GM21737 (cell line): Measurements from ENCODE around the gene NTN5.
"Not testable (repeated sequence)": the region's sequence is repeated elsewhere in the genome, so short reads cannot be mapped to it uniquely, and the experiment has no call there.

ENCODE experiments used
- ATAC-seq: cut with Tn5 transposase; IDR thresholded peaks from one replicate; pipeline ENCODE4 v1.9.1; 2021; ENCODE audit warnings: mild to moderate bottlenecking, moderate library complexity; ENCODE audit not compliant: unreplicated experiment

NTN5 gene

DNA sequence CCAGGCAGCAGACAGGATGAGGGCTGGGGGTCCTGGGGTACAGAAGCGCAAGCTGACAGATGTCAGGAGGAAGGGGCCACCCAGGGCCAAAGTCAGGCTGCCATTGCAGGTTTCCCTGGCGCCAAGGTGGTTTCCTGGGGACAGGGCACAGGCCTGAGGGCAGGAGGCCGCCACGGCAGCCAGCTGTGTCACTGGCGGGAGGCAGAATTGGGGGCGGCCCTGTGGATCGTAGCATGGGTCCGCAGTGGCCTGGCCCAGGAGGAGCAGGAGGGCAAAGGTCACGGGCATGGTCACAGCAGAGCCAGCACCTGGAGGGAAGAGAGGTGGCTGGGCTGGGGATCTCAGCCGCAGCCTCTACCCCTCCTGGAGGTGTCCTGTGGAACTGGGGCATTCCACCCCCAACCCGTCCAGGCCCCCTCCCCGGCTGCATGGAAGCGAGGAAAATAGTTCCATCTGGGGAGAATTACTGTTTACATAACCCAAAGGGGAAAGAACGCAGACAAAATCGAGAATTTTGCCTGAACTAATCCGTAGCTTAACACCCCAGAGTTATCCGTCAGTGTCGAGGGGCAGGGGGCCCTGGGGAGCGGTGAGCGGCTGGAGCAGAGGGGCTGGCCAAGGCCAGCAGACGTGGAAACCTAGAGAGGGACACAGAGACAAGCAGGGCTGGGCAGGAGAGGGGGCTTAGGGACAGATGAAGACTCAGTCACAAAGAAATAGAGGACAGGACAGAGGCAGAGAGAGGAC is 1.9 kb downstream of the NTN5 start:
- no peak for ATAC-seq

DNA sequence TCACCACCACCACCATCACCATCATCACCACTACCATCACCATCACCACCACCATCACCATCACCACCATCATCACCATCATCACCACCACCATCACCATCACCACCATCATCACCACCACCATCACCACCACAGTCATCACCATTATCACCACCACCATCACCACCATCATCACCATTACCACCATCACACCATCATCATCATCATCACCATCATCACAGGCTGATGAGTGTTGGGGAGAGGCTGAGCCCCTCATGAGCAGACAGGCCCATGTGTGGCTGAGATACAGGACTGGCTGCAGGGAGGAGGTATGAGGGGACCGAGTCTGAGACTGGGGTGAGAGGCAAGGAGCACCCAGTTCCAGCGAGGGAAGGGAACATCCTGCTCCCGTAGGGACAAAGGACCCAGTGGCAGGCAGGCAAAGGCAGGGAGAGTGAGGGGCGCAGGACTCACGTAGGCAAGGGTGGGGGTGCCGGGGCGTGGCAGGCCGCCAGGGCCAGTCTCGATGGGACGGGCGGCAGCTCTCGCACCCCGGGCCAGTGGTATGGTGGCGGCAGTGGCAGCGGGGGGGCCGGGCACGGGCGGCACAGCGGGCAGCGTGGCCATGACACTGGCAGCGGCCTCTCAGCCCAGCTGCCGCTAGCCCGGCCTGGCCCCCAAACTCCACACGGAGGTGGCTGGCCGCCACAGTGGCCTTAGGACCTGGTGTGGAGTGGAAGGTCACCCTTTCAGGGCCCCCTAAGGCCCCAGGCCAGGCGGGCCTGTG is 2.7 kb downstream of the NTN5 start:
- ATAC-seq = no peak

DNA sequence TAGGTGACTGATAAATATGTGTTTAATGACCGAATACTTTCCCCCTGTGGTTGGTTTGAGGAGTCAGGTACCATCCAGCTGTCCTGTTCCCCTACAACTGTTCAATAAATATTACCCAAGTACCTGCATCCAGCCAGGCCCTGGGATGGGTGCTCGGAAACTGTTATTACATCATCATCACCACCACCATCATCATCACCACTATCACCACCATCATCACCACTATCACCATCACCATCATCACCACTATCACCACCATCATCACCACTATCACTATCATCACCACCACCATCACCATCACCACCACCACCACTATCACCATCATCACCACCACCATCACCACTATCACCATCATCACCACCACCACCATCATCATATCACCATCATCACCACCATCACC is 4.1 kb downstream of the NTN5 start:
- ATAC-seq = no peak

DNA sequence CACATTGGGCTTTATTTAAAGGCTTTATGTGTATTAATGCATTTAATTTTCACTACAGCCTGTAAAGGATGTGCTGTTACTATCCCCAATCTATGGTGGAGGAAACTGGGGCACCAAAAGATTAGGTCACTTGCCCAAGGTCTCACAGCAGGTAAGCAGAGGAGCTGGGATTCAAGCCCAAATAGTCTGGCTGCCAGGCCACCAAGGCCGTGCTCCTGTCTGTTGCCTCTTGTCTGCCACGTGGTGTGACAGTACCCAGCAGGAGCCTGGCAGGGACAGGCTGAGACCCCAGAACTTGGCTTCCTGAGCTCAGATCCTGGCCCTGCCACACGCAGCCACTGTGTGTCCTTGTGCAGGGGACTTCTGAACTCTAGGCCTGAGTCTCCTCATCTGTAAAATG is 4.5 kb downstream of the NTN5 start:
- ATAC-seq = no peak

DNA sequence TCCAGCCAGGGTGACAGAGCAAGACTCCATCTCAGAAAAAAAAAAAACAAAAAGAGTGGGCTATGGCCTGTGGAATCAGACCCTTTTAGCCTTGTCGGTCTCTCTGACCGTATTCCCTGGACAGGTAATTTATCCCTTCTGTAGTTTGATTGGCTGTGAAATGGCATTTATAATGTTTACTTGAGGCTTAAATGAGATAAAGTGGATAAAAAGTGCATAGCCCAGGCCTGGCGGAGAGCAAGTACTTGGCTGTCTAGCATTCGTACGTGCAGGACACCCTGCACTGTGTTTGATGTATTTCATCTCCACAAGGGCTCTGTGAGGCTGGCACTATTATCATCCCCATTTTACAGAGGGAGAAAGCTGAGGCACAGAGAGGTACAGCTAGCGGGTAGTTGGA is 7.0 kb downstream of the NTN5 start:
- ATAC-seq = no peak

DNA sequence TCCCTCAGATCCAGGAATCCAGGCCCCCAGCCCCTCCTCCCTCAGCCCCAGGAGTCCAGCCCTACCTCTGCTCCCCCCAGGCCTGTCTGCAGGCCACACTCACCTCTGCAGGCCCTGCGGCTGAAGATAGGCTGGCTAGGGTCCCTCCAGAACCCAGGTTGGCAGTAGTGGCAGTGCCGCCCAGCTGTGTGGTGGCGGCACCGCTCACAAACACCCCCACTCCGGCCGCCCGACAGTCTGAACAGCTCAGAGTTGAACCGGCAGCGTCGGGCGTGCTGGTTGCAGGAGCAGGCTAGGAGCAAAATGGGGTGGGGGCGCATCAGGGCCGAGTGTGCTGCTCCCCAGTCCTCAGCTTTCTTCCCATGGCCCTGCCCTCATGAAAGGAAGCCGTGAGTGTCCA is 8.3 kb downstream of the NTN5 start:
- no peak for ATAC-seq

DNA sequence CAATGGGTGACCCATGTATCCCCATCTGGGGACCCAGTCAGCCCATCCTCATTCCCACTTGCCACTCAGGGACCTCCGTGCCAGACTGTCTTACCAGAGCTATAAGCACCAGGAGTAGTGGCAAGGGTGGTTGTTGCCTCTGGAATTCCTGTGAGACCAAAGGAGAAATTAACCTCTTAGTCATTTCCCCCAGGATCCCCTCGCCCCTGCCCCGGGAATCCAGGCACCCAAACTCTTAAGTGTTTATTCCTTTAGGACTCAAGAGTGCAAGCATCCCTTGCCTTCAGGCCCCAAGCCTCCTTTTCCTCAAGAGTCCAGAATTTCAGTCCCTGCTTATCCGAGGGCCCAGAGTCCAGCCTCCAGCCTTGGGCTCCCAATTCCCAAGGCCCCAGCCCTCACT is 9.2 kb downstream of the NTN5 start:
- ATAC-seq = no peak

DNA sequence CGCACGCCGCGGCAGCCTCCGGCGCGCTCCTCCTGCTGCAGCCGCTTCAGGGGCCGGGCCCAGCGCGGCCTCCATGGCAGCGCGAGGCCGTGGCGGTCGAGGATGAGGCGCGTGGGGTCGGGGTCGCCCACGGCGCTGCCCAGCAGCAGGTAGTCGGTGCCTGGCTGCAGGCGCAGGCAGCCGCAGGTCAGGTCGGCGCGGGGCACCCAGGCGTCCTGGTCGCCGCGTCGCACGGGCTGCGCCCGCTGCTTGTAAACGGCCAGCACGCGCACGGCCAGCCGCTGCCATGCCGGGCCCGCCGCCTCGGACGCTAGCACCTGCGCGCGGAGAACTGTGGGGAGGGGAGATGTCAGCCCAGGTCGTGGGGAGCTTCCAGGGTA is 11.1 kb downstream of the NTN5 start:
- no peak for ATAC-seq

DNA sequence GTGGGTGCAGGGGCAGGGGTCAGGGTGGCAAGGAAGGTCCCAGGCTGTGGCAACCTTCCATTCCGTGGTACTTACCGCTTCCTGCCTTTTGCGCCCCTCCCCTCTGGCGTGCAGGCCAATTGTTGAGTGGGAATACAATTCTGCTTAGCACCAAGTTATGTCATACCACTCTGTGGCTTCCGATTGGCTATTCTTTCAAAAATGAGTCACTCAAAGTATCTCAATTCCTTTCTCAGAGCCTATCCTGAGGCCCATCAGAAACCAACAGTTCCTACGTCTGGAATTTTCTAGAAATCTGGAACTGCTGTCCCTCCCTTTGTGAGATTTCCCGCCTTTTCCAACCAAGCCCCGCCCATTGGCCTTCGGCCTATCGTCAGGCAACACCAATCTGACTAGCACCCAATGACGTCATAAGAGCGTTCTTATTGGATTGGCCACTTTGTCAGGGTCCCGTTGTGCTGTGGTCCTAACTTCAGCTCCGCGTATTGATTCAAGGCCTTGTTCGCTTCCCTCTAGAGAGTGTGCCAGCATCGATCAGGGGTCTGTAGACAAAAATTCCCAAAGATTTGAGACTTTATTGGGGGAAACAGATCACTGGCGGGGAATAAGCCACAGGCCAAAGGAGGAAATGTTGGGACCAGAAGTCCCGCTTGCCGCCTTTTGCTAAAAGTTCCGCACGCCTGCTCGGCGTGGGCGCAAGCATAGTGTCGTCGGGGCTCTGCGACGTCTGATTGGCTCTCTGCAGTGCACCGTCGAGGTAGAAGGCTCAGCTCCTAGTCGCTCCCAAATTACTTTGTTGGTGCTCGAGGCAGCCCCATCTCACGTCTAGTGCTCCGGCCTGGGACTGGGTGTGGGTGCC is 11.7 kb downstream of the NTN5 start:
- peak; percentile 82 for ATAC-seq

DNA sequence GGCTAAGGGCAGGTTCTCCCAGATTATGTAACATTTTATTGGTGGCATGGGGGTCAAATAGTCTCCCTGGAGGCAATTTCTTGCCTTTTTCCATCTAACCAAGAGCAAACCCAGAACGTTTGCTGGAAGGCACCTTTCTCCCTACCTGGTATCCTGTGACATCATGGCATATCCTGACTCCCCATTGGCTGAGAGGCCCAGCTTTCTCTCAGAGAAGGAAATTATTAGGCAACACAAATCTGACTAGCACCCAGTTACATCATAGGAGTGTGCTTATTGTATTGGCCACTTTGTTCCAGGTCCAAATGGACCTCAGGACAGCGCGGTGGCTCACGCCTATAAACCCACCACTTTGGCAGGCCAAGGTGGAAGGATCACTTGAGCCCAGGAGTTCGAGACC is 13.0 kb downstream of the NTN5 start:
- ATAC-seq = no peak

DNA sequence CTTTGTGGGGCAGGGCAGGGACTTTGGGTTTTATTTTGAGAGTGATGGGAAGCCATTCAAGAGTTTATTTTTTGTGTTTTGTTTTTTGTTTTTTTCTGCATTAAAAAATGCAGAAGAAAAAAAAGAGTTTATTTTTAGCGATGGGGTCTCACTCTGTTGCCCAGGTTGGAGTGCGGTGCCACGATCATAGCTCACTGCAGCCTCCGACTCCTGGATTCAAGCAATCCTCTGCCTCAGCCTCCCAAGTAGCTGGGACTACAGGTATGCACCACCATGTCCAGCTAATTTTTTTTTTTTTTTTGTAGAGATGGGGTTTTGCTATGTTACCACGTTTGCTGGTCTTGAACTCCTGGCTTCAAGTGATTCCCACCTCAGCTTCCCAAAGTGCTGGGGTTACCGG is 14.3 kb downstream of the NTN5 start:
- no peak for ATAC-seq

DNA sequence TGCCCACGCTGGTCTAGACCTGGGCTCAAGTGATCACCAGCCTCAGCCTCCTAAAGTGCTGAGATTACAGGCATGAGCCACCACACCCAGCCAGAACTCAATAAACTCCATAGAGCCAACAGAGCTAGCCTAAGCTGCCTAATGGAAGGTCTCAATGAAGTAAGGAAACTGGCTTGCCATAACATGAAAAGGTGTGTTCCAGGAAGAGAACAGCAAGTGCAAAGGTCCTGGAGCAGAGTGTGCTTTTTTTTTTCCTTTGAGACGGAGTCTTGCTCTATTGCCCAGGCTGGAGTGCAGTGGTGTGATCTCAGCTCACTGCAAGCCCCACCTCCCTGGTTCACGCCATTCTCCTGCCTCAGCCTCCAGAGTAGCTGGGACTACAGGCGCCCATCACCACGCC is 15.0 kb downstream of the NTN5 start:
- not testable (repeated sequence) for ATAC-seq

DNA sequence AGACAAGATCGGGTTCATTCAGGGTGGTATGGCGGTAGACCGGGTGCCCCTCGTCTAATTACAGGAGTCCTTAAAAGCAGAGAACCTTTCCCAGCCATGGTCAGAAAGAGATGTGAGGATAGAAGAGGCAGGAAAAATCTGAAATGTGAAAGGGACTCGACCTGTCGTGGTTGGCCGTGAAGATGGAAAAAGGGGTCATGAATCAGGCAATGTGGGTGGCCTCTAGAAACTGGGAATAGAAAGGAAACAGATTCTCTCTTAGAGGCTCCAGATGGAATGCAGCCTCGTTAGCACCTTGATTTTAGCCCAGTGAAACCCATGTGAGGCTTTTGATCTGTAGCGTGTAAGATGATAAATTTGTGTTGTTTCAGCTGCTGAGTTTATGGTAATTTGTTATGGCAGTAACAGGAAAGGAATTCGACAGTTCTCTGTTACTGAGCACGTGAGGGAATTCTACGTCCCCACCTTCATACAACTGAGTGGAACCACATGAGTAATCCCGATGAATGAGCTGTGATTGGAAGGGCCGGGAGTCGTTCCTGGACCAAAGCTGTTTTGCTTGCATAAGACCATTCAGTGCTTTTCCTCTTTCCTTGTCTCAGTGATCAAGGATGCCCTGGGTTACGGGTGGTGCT is 15.9 kb downstream of the NTN5 start:
- ATAC-seq = no peak

DNA sequence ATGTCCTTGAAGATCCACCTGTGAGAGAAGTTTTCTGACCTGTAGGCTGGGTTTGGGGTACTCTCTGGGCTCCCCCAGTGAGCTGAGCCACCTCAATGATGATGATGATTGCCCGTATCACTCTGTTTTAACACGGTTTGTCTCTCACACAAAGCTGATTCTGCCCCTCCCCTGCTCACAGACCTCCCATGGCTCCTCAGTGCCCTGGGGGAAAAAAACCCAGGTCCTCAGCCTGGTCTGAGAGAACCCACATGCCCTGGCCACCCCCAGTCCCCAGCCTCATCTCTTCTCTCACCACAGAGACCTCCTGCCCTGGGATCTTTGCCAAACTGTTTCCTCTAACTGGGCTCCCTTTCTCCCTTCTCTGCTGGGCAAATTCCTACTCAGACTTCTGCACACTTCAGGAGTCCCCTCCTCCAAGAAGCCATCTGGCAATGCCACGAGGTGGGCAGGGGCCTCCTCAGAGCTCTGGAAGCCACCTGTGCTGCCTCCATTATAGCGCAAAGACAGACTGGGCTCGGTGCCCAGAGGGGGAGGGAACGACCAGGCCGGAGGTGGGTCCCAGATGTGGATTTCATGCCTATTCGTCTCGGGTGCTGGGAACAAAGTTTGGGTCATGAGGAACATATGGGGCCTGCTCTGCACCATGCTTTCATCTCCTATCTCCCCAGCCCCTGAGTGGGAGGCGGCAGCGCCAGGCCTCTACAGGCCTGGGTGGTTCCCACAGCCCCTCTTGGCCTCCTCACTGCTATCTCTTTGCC is 18.3 kb downstream of the NTN5 start:
- no peak for ATAC-seq

DNA sequence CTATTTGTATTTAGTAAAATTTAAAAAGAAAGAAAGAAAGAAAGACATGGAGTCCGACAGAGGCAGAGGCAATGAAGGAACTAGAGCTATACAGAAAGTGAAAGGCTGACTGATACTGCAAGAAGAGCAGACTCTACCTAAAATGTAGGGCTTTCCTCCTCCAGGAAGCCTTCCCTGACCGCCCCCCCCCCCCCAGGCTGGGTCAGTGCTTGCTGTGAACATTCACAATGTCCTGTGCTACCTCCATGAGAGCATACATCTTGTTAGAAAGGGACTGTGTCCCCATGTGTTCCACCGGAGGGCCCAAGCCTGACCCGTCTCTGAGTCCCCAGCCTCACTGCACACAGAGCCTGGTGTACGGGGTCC is 21.2 kb downstream of the NTN5 start:
- no peak for ATAC-seq

DNA sequence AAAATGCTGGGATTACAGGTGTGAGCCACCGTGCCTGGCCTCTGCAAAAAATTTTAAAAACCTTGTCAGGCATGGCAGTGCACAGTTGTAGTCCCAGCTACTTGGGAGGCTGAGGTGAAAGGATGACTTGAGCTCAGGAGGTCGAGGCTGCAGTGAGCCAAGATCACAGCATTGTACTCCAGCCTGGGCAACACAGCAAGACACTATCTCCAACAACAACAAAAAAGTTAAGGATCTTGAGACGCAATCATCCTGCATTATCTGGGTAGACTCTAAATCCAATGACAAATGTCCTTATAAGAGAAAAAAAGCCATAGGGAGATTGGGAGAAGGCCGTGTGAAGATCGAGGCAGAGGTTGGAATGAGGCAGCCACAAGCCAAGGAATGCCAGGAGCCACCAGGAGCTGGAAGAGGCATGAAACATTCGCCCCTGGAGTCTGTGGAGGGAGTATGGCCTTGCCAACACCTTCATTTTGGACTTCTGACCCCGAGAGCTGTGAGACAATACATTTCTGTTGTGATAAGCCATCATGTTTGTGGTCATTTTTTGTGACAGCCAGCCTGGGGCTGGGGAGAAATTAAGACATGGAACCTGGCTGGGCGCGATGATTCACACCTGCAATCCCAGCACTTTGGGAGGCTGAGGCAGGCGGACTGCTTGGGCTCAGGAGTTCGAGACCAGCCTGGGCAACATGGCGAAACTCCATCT is 21.7 kb downstream of the NTN5 start:
- ATAC-seq = no peak

DNA sequence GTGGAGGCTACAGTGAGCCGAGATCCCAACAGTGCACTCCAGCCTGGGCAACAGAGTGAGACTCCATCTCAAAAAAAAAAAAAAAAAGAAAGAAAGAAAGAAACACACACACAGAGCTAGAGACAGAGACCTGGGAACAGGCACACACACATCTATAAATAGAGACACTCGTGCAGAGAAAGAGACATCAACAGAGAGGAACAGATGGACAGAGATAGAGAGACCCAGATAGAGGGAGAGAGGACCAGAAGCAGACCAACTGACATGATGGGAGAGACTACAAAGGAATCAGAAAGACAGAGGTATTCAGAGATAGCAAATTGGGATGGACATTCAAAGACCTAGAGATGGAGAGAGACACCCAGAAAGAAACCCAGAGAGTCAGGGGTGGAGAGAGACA is 24.7 kb downstream of the NTN5 start:
- ATAC-seq = no peak

DNA sequence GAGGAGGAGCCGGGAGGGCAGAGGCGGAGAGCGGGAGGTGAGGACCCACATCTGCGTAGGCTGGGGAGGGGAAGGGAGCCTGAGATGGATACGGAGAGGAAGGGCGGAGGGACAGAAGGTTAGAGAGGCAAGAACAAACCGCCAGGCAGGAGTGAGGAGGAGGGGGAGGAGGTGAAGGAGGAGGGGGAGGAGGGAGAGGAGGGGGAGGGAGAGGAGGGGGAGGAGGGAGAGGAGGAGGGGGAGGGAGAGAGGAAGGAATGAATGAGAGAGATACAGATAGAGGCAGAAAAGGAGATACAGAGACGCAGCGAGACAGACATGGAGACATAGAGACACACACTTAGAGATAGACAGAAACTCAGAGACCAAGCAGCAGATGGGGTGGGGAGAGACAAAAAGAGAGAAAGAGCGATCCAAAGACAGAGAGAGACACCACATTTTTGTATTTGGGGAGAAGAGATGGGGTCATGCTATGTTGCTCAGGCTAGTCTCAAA is 26.0 kb downstream of the NTN5 start:
- ATAC-seq = no peak

DNA sequence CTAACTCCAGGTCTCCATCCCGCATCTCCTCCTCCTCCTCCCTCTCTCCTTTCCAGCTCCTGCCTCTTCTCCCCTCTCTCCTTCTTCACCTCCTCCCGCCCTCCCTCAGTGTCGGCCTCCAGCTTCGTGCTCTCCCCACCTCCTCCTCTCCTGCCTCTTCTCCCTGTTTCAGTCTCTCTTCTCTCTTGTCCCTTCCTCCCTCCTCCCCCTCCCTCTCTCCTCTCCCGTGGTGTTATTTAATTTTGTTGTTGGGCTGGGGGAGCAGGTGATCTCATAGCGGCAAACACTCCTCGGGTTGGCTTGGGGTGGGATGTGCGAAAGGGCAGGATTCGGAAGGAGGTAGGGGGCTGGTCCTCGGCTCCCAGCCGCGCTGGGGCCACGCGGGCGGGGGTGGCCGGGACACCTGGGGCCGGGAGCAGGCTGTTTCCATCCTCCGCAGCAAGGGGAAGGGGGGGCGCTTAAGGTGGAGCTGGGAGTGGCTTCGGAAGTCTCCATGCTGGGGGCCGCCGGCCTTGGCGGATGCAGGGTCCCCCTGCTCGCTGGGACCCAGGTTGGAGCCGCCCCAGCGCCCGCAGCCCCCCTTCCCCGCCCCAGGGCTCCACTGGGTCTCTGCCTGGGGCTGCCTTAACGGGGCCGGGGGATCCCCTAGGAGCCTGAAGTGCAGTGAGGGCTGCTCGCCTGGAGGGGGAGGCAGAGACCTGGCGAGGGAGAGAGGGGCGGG is 26.7 kb downstream of the NTN5 start, which contains the start of gene CA11:
Gene CA11, minus strand, starts transcription at position 187 of the 721 bp plus-strand sequence. CDS start 555 bp downstream, outside the sequence.
- ATAC-seq = peak; percentile 76
